Nephron progenitor cell (in vitro differentiated cells): Measurements from ENCODE around the gene KCNIP1.

Experiments
- DNase-seq: peaks from one replicate; pipeline ENCODE4 v3.0.0; 2021
- H3K27ac Mint-ChIP-seq: 2 replicates; pipeline ENCODE4 v1.8.0; 2021; ENCODE audit warnings: mild to moderate bottlenecking, moderate library complexity, mixed read lengths
- H3K27me3 Mint-ChIP-seq: 2 replicates; pipeline ENCODE4 v1.8.0; 2021; ENCODE audit warnings: mild to moderate bottlenecking, low read depth, mixed read lengths; ENCODE audit not compliant: poor library complexity
- H3K36me3 Mint-ChIP-seq: 2 replicates; pipeline ENCODE4 v1.8.0; 2021; ENCODE audit warnings: low read depth, mixed read lengths
- H3K4me1 Mint-ChIP-seq: 2 replicates; pipeline ENCODE4 v1.8.0; 2021; ENCODE audit warnings: mixed read lengths
- H3K4me3 Mint-ChIP-seq: 2 replicates; pipeline ENCODE4 v1.8.0; 2021; ENCODE audit warnings: mild to moderate bottlenecking, moderate library complexity, mixed read lengths
- H3K9me3 Mint-ChIP-seq: 2 replicates; pipeline ENCODE4 v1.8.0; 2021; ENCODE audit warnings: mild to moderate bottlenecking, moderate library complexity, mixed read lengths
- TF ChIP-seq, protein P1 (sequence below): fragments of 200-600 bp; sonication (generic); IDR thresholded peaks from 2 replicates; pipeline ENCODE4 v1.5.0; 2021; ENCODE audit warnings: antibody characterized with exemption

The KCNIP1 gene

GRCh38 chr5:170655476-170655875 lies 151.7 kb downstream of the KCNIP1 start:
- TF ChIP-seq, protein P1, sequence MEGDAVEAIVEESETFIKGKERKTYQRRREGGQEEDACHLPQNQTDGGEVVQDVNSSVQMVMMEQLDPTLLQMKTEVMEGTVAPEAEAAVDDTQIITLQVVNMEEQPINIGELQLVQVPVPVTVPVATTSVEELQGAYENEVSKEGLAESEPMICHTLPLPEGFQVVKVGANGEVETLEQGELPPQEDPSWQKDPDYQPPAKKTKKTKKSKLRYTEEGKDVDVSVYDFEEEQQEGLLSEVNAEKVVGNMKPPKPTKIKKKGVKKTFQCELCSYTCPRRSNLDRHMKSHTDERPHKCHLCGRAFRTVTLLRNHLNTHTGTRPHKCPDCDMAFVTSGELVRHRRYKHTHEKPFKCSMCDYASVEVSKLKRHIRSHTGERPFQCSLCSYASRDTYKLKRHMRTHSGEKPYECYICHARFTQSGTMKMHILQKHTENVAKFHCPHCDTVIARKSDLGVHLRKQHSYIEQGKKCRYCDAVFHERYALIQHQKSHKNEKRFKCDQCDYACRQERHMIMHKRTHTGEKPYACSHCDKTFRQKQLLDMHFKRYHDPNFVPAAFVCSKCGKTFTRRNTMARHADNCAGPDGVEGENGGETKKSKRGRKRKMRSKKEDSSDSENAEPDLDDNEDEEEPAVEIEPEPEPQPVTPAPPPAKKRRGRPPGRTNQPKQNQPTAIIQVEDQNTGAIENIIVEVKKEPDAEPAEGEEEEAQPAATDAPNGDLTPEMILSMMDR = no peak
- DNase-seq = no peak
- peaks cover 6% of the 10 kb centered on the region for H3K4me1 Mint-ChIP-seq
- peaks cover 8% of the 10 kb centered on the region for H3K27me3 Mint-ChIP-seq
- H3K4me3 Mint-ChIP-seq = no peak overlapping the region
- H3K36me3 Mint-ChIP-seq = no peaks in the 10 kb centered on the region
- no peaks in the 10 kb centered on the region for H3K9me3 Mint-ChIP-seq
- no peak overlapping the region for H3K27ac Mint-ChIP-seq

DNA sequence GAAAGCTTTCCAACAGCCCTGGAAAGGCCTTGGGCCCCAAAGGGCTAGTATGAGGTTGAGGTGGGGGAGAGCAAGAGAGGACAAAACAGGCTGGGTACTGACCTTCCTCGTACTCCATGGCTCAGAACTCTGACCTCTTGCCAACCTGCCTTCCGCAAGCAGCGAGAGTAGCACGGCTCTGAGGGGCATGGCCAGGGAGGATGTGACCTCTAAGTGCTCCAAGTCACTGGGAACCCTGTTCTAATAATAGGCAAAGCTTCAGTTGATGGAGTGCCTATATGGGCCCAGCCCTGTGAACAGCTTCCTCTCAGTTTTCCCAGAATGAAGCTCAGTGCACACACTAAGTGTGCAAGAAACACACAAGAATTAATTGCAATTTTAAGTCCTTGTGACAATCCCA lies 152.1 kb downstream of the KCNIP1 start:
- TF ChIP-seq, protein P1 = no peak
- Mint-ChIP-seq H3K27me3 (peaks cover 12% of the 10 kb centered on the region), H3K27ac (no peak overlapping the region), H3K36me3 (no peaks in the 10 kb centered on the region), H3K4me1 (peaks cover 6% of the 10 kb centered on the region), H3K4me3 (no peak overlapping the region), H3K9me3 (no peaks in the 10 kb centered on the region)
- no peak for DNase-seq

DNA sequence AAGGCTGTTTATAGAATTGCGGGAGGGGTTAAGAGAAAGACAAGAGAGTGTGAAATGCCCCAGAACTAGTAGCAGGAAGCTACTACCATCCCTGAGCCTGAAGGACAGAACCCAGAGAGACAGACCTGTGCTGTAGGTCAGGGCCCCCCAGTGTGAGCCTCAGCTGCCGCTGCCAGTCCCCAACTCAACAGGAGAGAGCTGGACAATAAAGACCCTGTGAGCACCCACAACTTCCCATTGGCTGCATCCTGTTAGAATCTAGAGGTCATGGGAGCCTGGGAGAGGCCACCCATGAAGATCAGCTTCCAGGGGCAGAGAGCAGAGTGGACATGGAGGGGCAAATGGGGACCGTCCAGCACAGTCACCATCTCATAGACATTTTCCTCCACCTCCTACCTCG lies 152.5 kb downstream of the KCNIP1 start:
- Mint-ChIP-seq H3K36me3 (no peaks in the 10 kb centered on the region), H3K27ac (no peak overlapping the region), H3K27me3 (peaks cover 12% of the 10 kb centered on the region), H3K9me3 (no peaks in the 10 kb centered on the region), H3K4me1 (peaks cover 7% of the 10 kb centered on the region), H3K4me3 (no peak overlapping the region)
- TF ChIP-seq, protein P1 = no peak
- DNase-seq = no peak

DNA sequence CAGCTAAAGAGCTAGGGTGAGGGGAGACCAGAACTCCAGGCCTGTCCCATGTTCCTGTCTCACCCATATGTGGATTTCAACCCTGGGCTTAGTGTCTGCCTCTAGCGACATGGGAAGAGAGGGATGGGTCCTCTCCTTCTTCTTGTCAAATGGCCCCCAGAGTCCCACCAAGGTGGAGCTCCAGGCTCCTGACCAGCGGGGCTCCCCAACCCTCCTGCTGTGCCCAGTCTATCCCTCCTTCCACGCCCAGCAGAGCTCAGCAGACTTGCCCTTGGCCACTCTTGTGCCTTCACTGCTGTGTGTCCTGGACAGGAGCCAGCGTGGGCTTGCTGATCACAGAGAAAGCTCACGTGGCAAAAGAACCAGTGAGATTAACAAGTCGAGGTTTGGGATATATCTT lies 156.7 kb downstream of the KCNIP1 start:
- no peaks in the 10 kb centered on the region for H3K36me3 Mint-ChIP-seq
- H3K9me3 Mint-ChIP-seq = no peaks in the 10 kb centered on the region
- TF ChIP-seq, protein P1 = no peak
- H3K4me1 Mint-ChIP-seq = peaks cover 27% of the 10 kb centered on the region
- peaks cover 20% of the 10 kb centered on the region for H3K27me3 Mint-ChIP-seq
- H3K27ac Mint-ChIP-seq = no peak overlapping the region
- DNase-seq = no peak
- H3K4me3 Mint-ChIP-seq = no peak overlapping the region

- TF ChIP-seq, protein P1 = no peak
- H3K27ac Mint-ChIP-seq = no peak overlapping the region
- no peak for DNase-seq
Observed at GRCh38 chr5:170662966-170663365, 159.1 kb downstream of the KCNIP1 start.

GRCh38 chr5:170678811-170679210 lies 175.0 kb downstream of the KCNIP1 start:
- DNase-seq = no peak
- Mint-ChIP-seq H3K27me3 (peaks cover 91% of the 10 kb centered on the region), H3K9me3 (no peaks in the 10 kb centered on the region), H3K4me3 (no peak overlapping the region), H3K27ac (no peak overlapping the region), H3K36me3 (no peaks in the 10 kb centered on the region), H3K4me1 (no peaks in the 10 kb centered on the region)
- TF ChIP-seq, protein P1 = no peak

More at GRCh38 chr5:170662966-170663365, 159.1 kb downstream of the KCNIP1 start:
- Mint-ChIP-seq H3K36me3 (no peaks in the 10 kb centered on the region), H3K4me3 (no peak overlapping the region), H3K9me3 (no peaks in the 10 kb centered on the region), H3K4me1 (peaks cover 27% of the 10 kb centered on the region), H3K27me3 (peaks cover 23% of the 10 kb centered on the region)
